Esophagus squamous epithelium (tissue), 5 donors: ENCODE measurements around the gene EXOSC7. TPM values are rescaled to one million over a fixed set of nuclear protein-coding genes. Genes with fewer than 3 reads are reported as not detected.
A peak's percentile ranks its signal among the peaks of the same experiment; 100 is the strongest.

ENCODE experiments used
- DNase-seq: peaks from one replicate; lab custom pipeline; 2025; lab: John Stamatoyannopoulos, UW
- H3K27ac ChIP-seq, 4 donors: fragments of 200-600 bp; sonication (generic); one replicate each; pipeline ENCODE4 v1.5.1; 2016 to 2019; ENCODE audit warnings: mild to moderate bottlenecking in 1 of 4
- H3K27me3 ChIP-seq, 4 donors: fragments of 200-600 bp; sonication (generic); 1 replicate in 3 of 4; 2 replicates in 1 of 4; pipeline versions ENCODE4 v1.5.1 to v1.6.0; 2017 to 2021; ENCODE audit warnings: antibody characterized with exemption in 1 of 4
- H3K36me3 ChIP-seq, 3 donors: fragments of 200-600 bp; sonication (generic); one replicate each; pipeline ENCODE4 v1.5.1; 2016 to 2019
- H3K4me1 ChIP-seq, 3 donors: fragments of 200-600 bp; sonication (generic); one replicate each; pipeline ENCODE4 v1.5.1; 2017 to 2019
- H3K4me3 ChIP-seq, 4 donors: fragments of 200-600 bp; sonication (generic); 1 replicate in 3 of 4; 2 replicates in 1 of 4; pipeline ENCODE4 v1.5.1; 2016 to 2019; ENCODE audit warnings: mild to moderate bottlenecking in 2 of 4, moderate library complexity in 1 of 4
- H3K9me3 ChIP-seq, 3 donors: fragments of 200-600 bp; sonication (generic); one replicate each; pipeline ENCODE4 v1.5.1; 2016 to 2019
- POLR2A ChIP-seq, 4 donors: fragments of 450-650 bp; IDR thresholded peaks; one replicate each; pipeline ENCODE4 v1.6.1; 2017; ENCODE audit warnings: antibody characterized with exemption in 4 of 4, mild to moderate bottlenecking in 4 of 4, moderate library complexity in 3 of 4
- WGBS, 2 donors: methylation state at CpG; one replicate each; pipeline ENCODE4 v1.1.5; 2018; 5-methylcytosine and 5-hydroxymethylcytosine counted together
- intact Hi-C: fragments of 100-400 bp; cut with DNase I; formaldehyde crosslinking; loops from one replicate; pipeline ENCODE4 v1.15.0; 2022
- small RNA-seq, 4 donors: library from RNA; depleted of rRNA; stranded (forward); fragments of <200 nt; gene quantifications; one replicate each; pipeline ENCODE3, GENCODE V24; 2016
- total RNA-seq, 4 donors: library from RNA; depleted of rRNA; stranded (reverse); fragments of >200 nt; gene quantifications; one replicate each; pipeline ENCODE4 v1.1.0, GENCODE V29; 2016
- TF ChIP-seq, protein P1 (sequence below), 6 experiments: fragments of 450-650 bp in 4 of 6; fragments of 200-600 bp in 2 of 6; sonication (generic) in 2 of 6; IDR thresholded peaks; one replicate each; pipeline ENCODE4 v1.5.1; 2016 to 2019; ENCODE audit warnings: antibody characterized with exemption in 6 of 6, mild to moderate bottlenecking in 4 of 6, moderate library complexity in 4 of 6
- donor health status: DM: yes; HTN: yes; CAD: no.

EXOSC7 gene
- total RNA-seq, 4 donors from 2014 or later = 28.8 to 59.9 (median 47.6) TPM

DNA sequence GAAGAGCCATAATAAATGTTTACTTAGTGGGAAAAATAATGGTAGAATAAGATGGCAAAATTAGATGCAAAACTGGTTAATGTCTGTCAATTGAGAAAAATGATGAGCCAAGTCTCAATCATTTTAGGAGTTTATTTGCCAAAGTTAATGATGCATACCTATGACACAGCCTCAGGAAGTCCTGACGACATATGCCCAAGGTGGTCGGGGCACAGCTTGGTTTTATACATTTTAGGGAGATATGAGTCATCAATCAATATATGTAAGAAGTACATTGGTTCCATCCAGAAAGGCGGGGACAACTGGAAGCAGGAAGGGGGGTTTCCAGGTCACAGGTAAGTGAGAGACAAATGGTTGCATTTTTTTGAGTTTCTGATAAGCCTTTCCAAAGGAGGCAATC is 81.5 kb downstream of the EXOSC7 start:
- intact Hi-C loops = no loop called here
- DNase-seq = no peak
- Histone ChIP-seq H3K4me3 (no peak overlapping the region), H3K27ac (peak overlapping the region in 2 of 4 donors; percentile 68 to 69), H3K27me3 (no peaks in the 10 kb centered on the region), H3K4me1 (peaks cover 0 to 43% (median 35%) of the 10 kb centered on the region in 3 donors), H3K36me3 (no peaks in the 10 kb centered on the region), H3K9me3 (no peaks in the 10 kb centered on the region)
- WGBS, 2 donors = 44 to 55% methylated on average over 3 of the region's 3 CpGs
- TF ChIP-seq, protein P1, sequence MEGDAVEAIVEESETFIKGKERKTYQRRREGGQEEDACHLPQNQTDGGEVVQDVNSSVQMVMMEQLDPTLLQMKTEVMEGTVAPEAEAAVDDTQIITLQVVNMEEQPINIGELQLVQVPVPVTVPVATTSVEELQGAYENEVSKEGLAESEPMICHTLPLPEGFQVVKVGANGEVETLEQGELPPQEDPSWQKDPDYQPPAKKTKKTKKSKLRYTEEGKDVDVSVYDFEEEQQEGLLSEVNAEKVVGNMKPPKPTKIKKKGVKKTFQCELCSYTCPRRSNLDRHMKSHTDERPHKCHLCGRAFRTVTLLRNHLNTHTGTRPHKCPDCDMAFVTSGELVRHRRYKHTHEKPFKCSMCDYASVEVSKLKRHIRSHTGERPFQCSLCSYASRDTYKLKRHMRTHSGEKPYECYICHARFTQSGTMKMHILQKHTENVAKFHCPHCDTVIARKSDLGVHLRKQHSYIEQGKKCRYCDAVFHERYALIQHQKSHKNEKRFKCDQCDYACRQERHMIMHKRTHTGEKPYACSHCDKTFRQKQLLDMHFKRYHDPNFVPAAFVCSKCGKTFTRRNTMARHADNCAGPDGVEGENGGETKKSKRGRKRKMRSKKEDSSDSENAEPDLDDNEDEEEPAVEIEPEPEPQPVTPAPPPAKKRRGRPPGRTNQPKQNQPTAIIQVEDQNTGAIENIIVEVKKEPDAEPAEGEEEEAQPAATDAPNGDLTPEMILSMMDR (IDR thresholded peaks at IDR 0.05) = no peak
- TF ChIP-seq POLR2A (IDR thresholded peaks at IDR 0.05) = no peak

GRCh38 chr3:45059132-45059531 is 83.1 kb downstream of the EXOSC7 start:
- no peaks in the 10 kb centered on the region for H3K36me3 ChIP-seq
- H3K4me1 ChIP-seq = peaks cover 0 to 41% (median 35%) of the 10 kb centered on the region in 3 donors
- no peak overlapping the region for H3K27ac ChIP-seq
- no peak overlapping the region for H3K4me3 ChIP-seq
- no peaks in the 10 kb centered on the region for H3K27me3 ChIP-seq
- H3K9me3 ChIP-seq = no peaks in the 10 kb centered on the region
- no peak for TF ChIP-seq POLR2A (IDR thresholded peaks at IDR 0.05)
- TF ChIP-seq, protein P1 (IDR thresholded peaks at IDR 0.05) = no peak
- DNase-seq = no peak
- 80 to 85% methylated on average over 2 of the region's 2 CpGs for WGBS, 2 donors
- intact Hi-C loops = no loop called here

DNA sequence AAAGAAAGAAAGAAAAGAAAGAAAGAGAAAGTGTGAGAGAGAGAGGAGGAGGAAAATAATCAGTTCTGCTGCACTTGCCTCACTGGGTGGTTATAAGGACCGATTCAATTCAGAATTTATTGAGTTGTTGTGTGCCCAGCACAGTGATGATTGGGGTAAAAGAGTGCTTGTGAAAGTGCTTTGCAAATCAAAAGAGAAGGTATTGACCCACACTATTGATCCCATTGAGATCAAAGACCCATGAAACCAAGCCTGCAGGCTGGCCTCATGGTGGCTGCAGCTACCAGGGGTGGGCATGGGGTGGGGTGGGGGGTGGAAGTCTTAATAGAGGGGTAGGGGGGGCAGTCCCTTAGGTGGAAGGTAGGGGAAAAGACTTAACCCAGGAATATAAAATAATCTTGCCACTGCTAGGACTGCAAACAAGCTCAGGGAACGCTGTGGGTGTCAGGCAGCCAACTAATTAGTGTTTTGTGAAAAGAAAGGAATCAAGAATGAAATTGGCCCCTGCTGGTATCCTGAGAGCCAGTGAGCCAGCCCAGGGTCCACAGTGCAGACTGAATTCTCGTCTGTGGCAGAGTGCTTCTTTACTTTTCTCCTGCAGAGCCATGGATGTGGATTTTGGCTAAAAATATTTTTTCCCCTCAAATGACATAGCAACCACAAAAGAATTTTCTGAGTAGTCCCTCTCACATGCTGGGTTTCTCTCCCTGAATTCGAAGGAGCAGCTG is 84.3 kb downstream of the EXOSC7 start:
- no peaks in the 10 kb centered on the region for H3K36me3 ChIP-seq
- H3K27me3 ChIP-seq = no peaks in the 10 kb centered on the region
- intact Hi-C loops = no loop called here
- no peaks in the 10 kb centered on the region for H3K9me3 ChIP-seq
- WGBS, 2 donors = 49 to 59% methylated on average over 4 of the region's 4 CpGs
- no peak overlapping the region for H3K4me3 ChIP-seq
- peaks cover 0 to 40% (median 27%) of the 10 kb centered on the region in 3 donors for H3K4me1 ChIP-seq
- H3K27ac ChIP-seq = peak overlapping the region in 1 of 4 donors; percentile 10
- no peak for DNase-seq
- TF ChIP-seq POLR2A (IDR thresholded peaks at IDR 0.05) = no peak
- TF ChIP-seq, protein P1 (IDR thresholded peaks at IDR 0.05) = no peak

Small RNA genes lying within 50 kb of the gene (small RNA-seq; reads per million reads assigned to genes)
- 0 reads per million in 4 donors for gene RNU5B-3P

Other genes starting within 250 kb of the EXOSC7 start
- gene ZNF501, start 246.6 kb upstream of the EXOSC7 start, total RNA-seq = 1 to 10 TPM in 1 of 4 donors, under 1 TPM in 3; 0.72 to 6.5 (median 0.82) TPM
- 10 to 100 TPM in 3 of 4 donors, 1 to 10 TPM in 1; 7.5 to 24.4 (median 16.2) TPM for gene KIAA1143, start 214.6 kb upstream of the EXOSC7 start, total RNA-seq
- 1 to 10 TPM; 3.2 to 9.1 (median 4.9) TPM for gene KIF15, start 214.4 kb upstream of the EXOSC7 start, total RNA-seq
- 1 to 10 TPM; 4.3 to 9.2 (median 7.0) TPM for gene TMEM42, start 114.3 kb upstream of the EXOSC7 start, total RNA-seq
- gene TGM4, start 101.6 kb upstream of the EXOSC7 start, total RNA-seq = not detected
- 10 to 100 TPM; 64.6 to 93.8 (median 73.0) TPM for gene ZDHHC3, start 70 bp upstream of the EXOSC7 start, total RNA-seq
- 10 to 100 TPM in 1 of 4 donors, 1 to 10 TPM in 3; 4.3 to 28.8 (median 6.9) TPM for gene CLEC3B, start 50.1 kb downstream of the EXOSC7 start, total RNA-seq
- 10 to 100 TPM; 35.7 to 95.4 (median 54.6) TPM for gene CDCP1, start 170.1 kb downstream of the EXOSC7 start, total RNA-seq